Coronary artery (tissue), 2 donors: ENCODE measurements around the gene BLCAP.

Experiments used
- DNase-seq: peaks from one replicate; pipeline ENCODE4 v3.0.0-alpha.2; 2017; ENCODE audit warnings: low spot score
- H3K27ac ChIP-seq, 2 donors: fragments of 200-600 bp; sonication (generic); one replicate each; pipeline ENCODE4 v1.5.1; 2016 to 2019
- H3K4me3 ChIP-seq: fragments of 200-600 bp; sonication (generic); 2 replicates; pipeline ENCODE4 v1.5.1; 2016; ENCODE audit warnings: mild to moderate bottlenecking, moderate library complexity
- CTCF ChIP-seq: fragments of 200-600 bp; sonication (generic); IDR thresholded peaks from one replicate; pipeline ENCODE4 v1.5.1; 2019; ENCODE audit warnings: antibody characterized with exemption

BLCAP gene

GRCh38 chr20:37523911-37524700, 3.6 kb downstream of the BLCAP start:
- no peak overlapping the region for H3K4me3 ChIP-seq
- no peak for TF ChIP-seq CTCF
- H3K27ac ChIP-seq: no peak overlapping the region
- DNase-seq: peak; percentile 55

GRCh38 chr20:37523012-37523391, 4.7 kb downstream of the BLCAP start:
- peak; percentile 26 for DNase-seq
- TF ChIP-seq CTCF: no peak
- H3K4me3 ChIP-seq: no peak overlapping the region
- H3K27ac ChIP-seq: no peak overlapping the region

GRCh38 chr20:37522260-37523011, 5.2 kb downstream of the BLCAP start:
- H3K4me3 ChIP-seq: no peak overlapping the region
- no peak for TF ChIP-seq CTCF
- no peak overlapping the region for H3K27ac ChIP-seq
- peak; percentile 57 for DNase-seq

- DNase-seq: peak; percentile 54
- Histone ChIP-seq H3K4me3 (peak within 1 kb of the TSS; percentile 12), H3K27ac (no peak within 1 kb of the TSS)
- TF ChIP-seq CTCF: no peak
Measured at GRCh38 chr20:37521061-37521771, 6.5 kb downstream of the BLCAP start, which contains the start of gene NNAT. NNAT (plus strand) TSS chr20:37521250; CDS start chr20:37521332, 82 bp downstream.

GRCh38 chr20:37520419-37520955, 7.2 kb downstream of the BLCAP start:
- Histone ChIP-seq H3K4me3 (no peak overlapping the region), H3K27ac (no peak overlapping the region)
- TF ChIP-seq CTCF: no peak
- peak; percentile 33 for DNase-seq

- TF ChIP-seq CTCF: no peak
- DNase-seq: peak; percentile 43
- Histone ChIP-seq H3K4me3 (no peak overlapping the region), H3K27ac (peak overlapping the region in 1 of 2 donors; percentile 46)
Measured at GRCh38 chr20:37519508-37520418, 7.9 kb downstream of the BLCAP start.
